PC-3 (cell line): ENCODE data around the gene RBM11.

ENCODE experiments used
- EZH2 ChIP-seq: fragments of 300-600 bp; sonication (generic); IDR thresholded peaks from one replicate; pipeline ENCODE4 v1.6.1; 2017; ENCODE audit warnings: antibody characterized with exemption, mild to moderate bottlenecking, low read length; ENCODE audit not compliant: unreplicated experiment
- TF ChIP-seq, protein P1 (sequence below): fragments of 300-600 bp; sonication (generic); conservative IDR thresholded peaks from 2 replicates; pipeline ENCODE4 v1.5.1; 2017; ENCODE audit warnings: antibody characterized with exemption, low read depth, mild to moderate bottlenecking, low read length

DNA sequence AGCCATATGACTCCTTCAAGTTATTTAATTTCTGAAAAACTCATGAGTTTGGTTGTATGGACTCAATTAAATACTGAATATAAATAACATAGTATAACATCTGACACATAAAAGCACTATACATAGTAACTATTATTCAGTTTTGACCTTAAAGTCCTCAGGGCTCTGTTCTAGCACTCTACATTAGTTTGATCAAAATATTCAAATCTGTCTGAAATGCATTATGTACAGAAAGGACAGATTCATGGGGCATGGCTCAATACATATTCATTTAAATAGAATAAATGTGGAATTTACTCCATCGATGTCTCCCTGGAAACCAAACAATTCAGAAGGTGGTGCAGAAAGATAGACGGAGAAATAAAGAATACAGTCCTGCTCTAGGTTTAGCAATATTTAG lies 49.1 kb downstream of the RBM11 start:
- TF ChIP-seq, protein P1, sequence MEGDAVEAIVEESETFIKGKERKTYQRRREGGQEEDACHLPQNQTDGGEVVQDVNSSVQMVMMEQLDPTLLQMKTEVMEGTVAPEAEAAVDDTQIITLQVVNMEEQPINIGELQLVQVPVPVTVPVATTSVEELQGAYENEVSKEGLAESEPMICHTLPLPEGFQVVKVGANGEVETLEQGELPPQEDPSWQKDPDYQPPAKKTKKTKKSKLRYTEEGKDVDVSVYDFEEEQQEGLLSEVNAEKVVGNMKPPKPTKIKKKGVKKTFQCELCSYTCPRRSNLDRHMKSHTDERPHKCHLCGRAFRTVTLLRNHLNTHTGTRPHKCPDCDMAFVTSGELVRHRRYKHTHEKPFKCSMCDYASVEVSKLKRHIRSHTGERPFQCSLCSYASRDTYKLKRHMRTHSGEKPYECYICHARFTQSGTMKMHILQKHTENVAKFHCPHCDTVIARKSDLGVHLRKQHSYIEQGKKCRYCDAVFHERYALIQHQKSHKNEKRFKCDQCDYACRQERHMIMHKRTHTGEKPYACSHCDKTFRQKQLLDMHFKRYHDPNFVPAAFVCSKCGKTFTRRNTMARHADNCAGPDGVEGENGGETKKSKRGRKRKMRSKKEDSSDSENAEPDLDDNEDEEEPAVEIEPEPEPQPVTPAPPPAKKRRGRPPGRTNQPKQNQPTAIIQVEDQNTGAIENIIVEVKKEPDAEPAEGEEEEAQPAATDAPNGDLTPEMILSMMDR, result no peak
- no peak for TF ChIP-seq EZH2
